Lung (tissue), 12 donors: ENCODE results near the gene HMGCR. TPM values are rescaled to one million over a fixed set of nuclear protein-coding genes. Genes with fewer than 3 reads are reported as not detected.
"Not testable (repeated sequence)": the region's sequence is repeated elsewhere in the genome, so short reads cannot be mapped to it uniquely, and the experiment has no call there.

Source experiments
- ATAC-seq: fragments of 200-7000 bp; cut with Tn5 transposase; one replicate; pipeline ENCODE4 v1.9.1; 2020; ENCODE audit warnings: moderate number of reproducible peaks; ENCODE audit not compliant: insufficient read depth, low FRiP score
- DNase-seq, 3 donors: peaks; one replicate each; pipeline ENCODE4 v3.0.0-alpha.2; 2013 to 2017
- H3K27ac ChIP-seq, 2 donors: one replicate each; pipeline ENCODE4 v1.5.1; 2013; ENCODE audit warnings: mild to moderate bottlenecking in 2 of 2, moderate library complexity in 2 of 2, control low read depth in 1 of 2, inconsistent platforms in 1 of 2, low read depth in 1 of 2, low read length in 1 of 2
- H3K27me3 ChIP-seq, 3 donors: one replicate each; pipeline ENCODE4 v1.5.1; 2013; ENCODE audit warnings: low read length in 2 of 3; ENCODE audit not compliant: control insufficient read depth in 3 of 3, insufficient read depth in 3 of 3
- H3K36me3 ChIP-seq, 4 donors: one replicate each; pipeline ENCODE4 v1.5.1; 2013; ENCODE audit warnings: low read length in 4 of 4, mild to moderate bottlenecking in 1 of 4, moderate library complexity in 1 of 4; ENCODE audit not compliant: control insufficient read depth in 4 of 4, insufficient read depth in 4 of 4
- H3K4me1 ChIP-seq, 5 donors: one replicate each; pipeline ENCODE4 v1.5.1; 2013; ENCODE audit warnings: low read length in 5 of 5, mild to moderate bottlenecking in 2 of 5, moderate library complexity in 1 of 5; ENCODE audit not compliant: control insufficient read depth in 5 of 5, insufficient read depth in 5 of 5
- H3K4me3 ChIP-seq: one replicate; pipeline ENCODE4 v1.5.1; 2013; ENCODE audit warnings: mild to moderate bottlenecking, control low read depth, moderate library complexity
- H3K9ac ChIP-seq, 2 donors: one replicate each; pipeline ENCODE4 v1.5.1; 2013; ENCODE audit warnings: low read length in 2 of 2, control low read depth in 1 of 2; ENCODE audit not compliant: insufficient read depth in 1 of 2
- H3K9me3 ChIP-seq, 4 donors: one replicate each; pipeline ENCODE4 v1.5.1; 2013; ENCODE audit warnings: low read length in 3 of 4, mild to moderate bottlenecking in 1 of 4, moderate library complexity in 1 of 4; ENCODE audit not compliant: control insufficient read depth in 4 of 4, insufficient read depth in 3 of 4
- CTCF ChIP-seq: IDR thresholded peaks from 2 replicates; pipeline ENCODE4 v1.5.1; 2012; ENCODE audit warnings: mild to moderate bottlenecking; ENCODE audit errors: control extremely low read depth, extremely low read depth
- WGBS, 2 donors: extraction: QIAGEN DNeasy Blood & Tissue Kit; methylation state at CpG; one replicate each; pipeline ENCODE4 v1.1.7; 2013; 5-methylcytosine and 5-hydroxymethylcytosine counted together
- polyA plus RNA-seq, 2 donors: library from polyadenylated mRNA; stranded (reverse); fragments of 200-250 nt; gene quantifications; one replicate each; pipeline ENCODE4 v1.2.1, GENCODE V29; 2013
- total RNA-seq, 2 donors: library from RNA; depleted of rRNA in 1 of 2; stranded (reverse); fragments of >200 nt in 1 of 2; gene quantifications; one replicate each; pipeline ENCODE4 v1.2.1, GENCODE V29; 2014 to 2021
- donor health status: control.
- donor health status: control.
- donor health status: Bipolar disorder and iron deficiency.
- donor health status: healthy.
- donor health status: DM: yes; HTN: yes; CAD: no.

HMGCR gene
- total and polyA plus RNA-seq, 4 donors = 15.5 to 177 (median 91.8) TPM

DNA sequence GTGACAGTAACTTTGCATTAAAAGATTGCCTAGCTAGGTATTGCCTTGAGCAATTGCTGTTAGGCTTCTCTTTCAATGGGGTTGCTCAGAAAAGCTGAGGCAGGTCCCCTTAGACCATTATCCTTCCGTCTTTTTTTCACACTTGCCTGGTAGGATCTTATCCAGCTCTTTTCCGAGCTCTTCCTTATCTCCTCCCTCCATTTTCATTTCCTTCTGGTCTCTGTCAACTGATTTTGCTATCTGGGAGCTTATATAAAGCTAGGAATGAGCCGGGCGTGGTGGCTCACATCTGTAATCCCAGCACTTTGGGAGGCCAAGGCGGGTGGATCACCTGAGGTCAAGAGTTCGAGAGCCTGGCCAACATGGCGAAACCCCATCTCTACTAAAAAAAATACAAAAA, 6.6 kb upstream of the HMGCR start:
- ATAC-seq = no peak
- DNase-seq = no peak
- no peak for TF ChIP-seq CTCF
- no peak overlapping the region for H3K9ac ChIP-seq
- no peaks in the 10 kb centered on the region for H3K36me3 ChIP-seq
- no peaks in the 10 kb centered on the region for H3K27me3 ChIP-seq
- no peaks in the 10 kb centered on the region for H3K9me3 ChIP-seq
- no peak overlapping the region for H3K4me3 ChIP-seq
- no peaks in the 10 kb centered on the region for H3K4me1 ChIP-seq
- H3K27ac ChIP-seq = no peak overlapping the region
- WGBS, 2 donors = 95 to 97% methylated on average over 7 of the region's 7 CpGs

GRCh38 chr5:75331095-75332090, 5.6 kb upstream of the HMGCR start:
- ATAC-seq = no peak
- H3K27ac ChIP-seq = no peak overlapping the region
- H3K27me3 ChIP-seq = no peaks in the 10 kb centered on the region
- H3K4me3 ChIP-seq = no peak overlapping the region
- 74 to 78% methylated on average over 4 of the region's 4 CpGs for WGBS, 2 donors
- peaks cover 0 to 5% (median 0%) of the 10 kb centered on the region in 5 donors for H3K4me1 ChIP-seq
- H3K9me3 ChIP-seq = no peaks in the 10 kb centered on the region
- no peak for DNase-seq
- TF ChIP-seq CTCF = no peak
- no peak overlapping the region for H3K9ac ChIP-seq
- H3K36me3 ChIP-seq = no peaks in the 10 kb centered on the region

GRCh38 chr5:75333759-75334158, 3.3 kb upstream of the HMGCR start:
- not testable (repeated sequence) for ATAC-seq, H3K4me3 ChIP-seq, DNase-seq, H3K36me3 ChIP-seq, H3K9me3 ChIP-seq, H3K27me3 ChIP-seq, H3K27ac ChIP-seq, H3K9ac ChIP-seq
- 97 to 98% methylated on average over 20 to 23 of the region's 23 CpGs for WGBS, 2 donors
- H3K4me1 ChIP-seq = peaks cover 0 to 16% (median 5%) of the 10 kb centered on the region in 5 donors

DNA sequence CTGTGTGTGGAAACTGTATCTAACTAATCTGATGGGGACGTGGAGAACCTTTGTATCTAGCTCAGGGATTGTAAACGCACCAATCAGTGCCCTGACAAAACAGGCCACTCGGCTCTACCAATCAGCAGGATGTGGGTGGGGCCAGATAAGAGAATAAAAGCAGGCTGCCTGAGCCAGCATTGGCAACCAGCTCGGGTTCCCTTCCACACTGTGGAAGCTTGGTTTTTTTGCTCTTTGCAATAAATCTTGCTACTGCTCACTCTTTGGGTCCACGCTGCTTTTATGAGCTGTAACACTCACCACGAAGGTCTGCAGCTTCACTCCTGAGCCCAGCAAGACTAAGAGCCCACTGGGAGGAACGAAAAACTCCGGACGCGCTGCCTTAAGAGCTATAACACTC, 2.6 kb upstream of the HMGCR start:
- not testable (repeated sequence) for H3K27ac ChIP-seq, H3K4me3 ChIP-seq, H3K9ac ChIP-seq, H3K27me3 ChIP-seq, DNase-seq, ATAC-seq, H3K9me3 ChIP-seq, H3K36me3 ChIP-seq
- H3K4me1 ChIP-seq = peaks cover 0 to 19% (median 5%) of the 10 kb centered on the region in 5 donors
- 88 to 95% methylated on average over 9 to 10 of the region's 10 CpGs for whole genome bisulfite sequencing, 2 donors
